Sigmoid colon (tissue), 4 donors: Measurements from ENCODE around the gene GMDS.

Experiments used
- POLR2AphosphoS5 ChIP-seq, 4 donors: sonication (generic); formaldehyde crosslinking; IDR thresholded peaks; one replicate each; pipeline ENCODE4 v1.6.1; 2017; ENCODE audit warnings: antibody characterized with exemption in 4 of 4
- TF ChIP-seq, protein P1 (sequence below), 4 experiments: fragments of 450-650 bp in 3 of 4; fragments of 200-600 bp in 1 of 4; IDR thresholded peaks; one replicate each; pipeline ENCODE4 v1.5.1; 2016 to 2019; ENCODE audit warnings: antibody characterized with exemption in 4 of 4, mild to moderate bottlenecking in 3 of 4, moderate library complexity in 2 of 4

DNA sequence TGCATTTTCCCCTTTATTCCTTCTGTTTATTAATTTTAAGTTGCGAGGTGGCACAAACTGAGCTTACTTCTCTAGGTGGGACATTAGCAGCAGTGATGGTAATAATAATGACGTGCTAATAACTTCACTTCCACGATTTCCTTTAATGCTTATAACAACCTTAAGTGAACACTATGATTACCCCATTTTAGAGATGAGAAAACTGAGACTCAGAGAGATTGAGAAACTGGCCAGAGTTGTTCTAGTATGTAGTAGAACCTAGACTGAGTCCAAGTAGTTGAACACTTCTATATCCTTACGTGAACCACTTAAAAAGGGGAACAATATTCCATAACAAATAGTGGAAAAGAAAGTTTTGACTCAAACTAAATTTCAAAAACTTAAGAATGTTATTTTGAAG, 297.5 kb downstream of the GMDS start:
- TF ChIP-seq, protein P1, sequence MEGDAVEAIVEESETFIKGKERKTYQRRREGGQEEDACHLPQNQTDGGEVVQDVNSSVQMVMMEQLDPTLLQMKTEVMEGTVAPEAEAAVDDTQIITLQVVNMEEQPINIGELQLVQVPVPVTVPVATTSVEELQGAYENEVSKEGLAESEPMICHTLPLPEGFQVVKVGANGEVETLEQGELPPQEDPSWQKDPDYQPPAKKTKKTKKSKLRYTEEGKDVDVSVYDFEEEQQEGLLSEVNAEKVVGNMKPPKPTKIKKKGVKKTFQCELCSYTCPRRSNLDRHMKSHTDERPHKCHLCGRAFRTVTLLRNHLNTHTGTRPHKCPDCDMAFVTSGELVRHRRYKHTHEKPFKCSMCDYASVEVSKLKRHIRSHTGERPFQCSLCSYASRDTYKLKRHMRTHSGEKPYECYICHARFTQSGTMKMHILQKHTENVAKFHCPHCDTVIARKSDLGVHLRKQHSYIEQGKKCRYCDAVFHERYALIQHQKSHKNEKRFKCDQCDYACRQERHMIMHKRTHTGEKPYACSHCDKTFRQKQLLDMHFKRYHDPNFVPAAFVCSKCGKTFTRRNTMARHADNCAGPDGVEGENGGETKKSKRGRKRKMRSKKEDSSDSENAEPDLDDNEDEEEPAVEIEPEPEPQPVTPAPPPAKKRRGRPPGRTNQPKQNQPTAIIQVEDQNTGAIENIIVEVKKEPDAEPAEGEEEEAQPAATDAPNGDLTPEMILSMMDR (IDR thresholded peaks at IDR 0.05) = no peak
- TF ChIP-seq POLR2AphosphoS5 (IDR thresholded peaks at IDR 0.05) = no peak
